Tibial nerve (tissue), 4 donors: ENCODE data around the gene TAS1R1.

Source experiments
- CTCF ChIP-seq, 5 experiments: fragments of 200-600 bp in 3 of 5; fragments of 450-650 bp in 2 of 5; sonication (generic) in 3 of 5; IDR thresholded peaks; one replicate each; pipeline ENCODE4 v1.5.1; 2016 to 2019; ENCODE audit warnings: antibody characterized with exemption in 5 of 5, mild to moderate bottlenecking in 3 of 5, moderate library complexity in 2 of 5
- EP300 ChIP-seq, 2 donors: sonication (generic); formaldehyde crosslinking; IDR thresholded peaks; one replicate each; pipeline ENCODE4 v1.6.1; 2017; ENCODE audit warnings: antibody characterized with exemption in 2 of 2, mild to moderate bottlenecking in 1 of 2
- POLR2A ChIP-seq, 2 donors: fragments of 450-650 bp; IDR thresholded peaks; one replicate each; pipeline ENCODE4 v1.6.1; 2017; ENCODE audit warnings: antibody characterized with exemption in 2 of 2, mild to moderate bottlenecking in 2 of 2, moderate library complexity in 2 of 2

- no peak for TF ChIP-seq CTCF (IDR thresholded peaks at IDR 0.05)
- no peak for TF ChIP-seq POLR2A (IDR thresholded peaks at IDR 0.05)
- no peak for TF ChIP-seq EP300 (IDR thresholded peaks at IDR 0.05)
Observed at GRCh38 chr1:6580593-6581409, 25.7 kb downstream of the TAS1R1 start.
